Neural cell (in vitro differentiated cells): ENCODE measurements around the gene TNKS2. TPM values are rescaled to one million over a fixed set of nuclear protein-coding genes. Genes with fewer than 3 reads are reported as not detected.

Experiments
- H2AFZ ChIP-seq: fragments of 200-600, 300-800 bp; sonication (generic), shearing (Covaris generic); 2 replicates; pipeline ENCODE4 v1.6.0; 2014; ENCODE audit warnings: low read depth, mild to moderate bottlenecking, antibody characterized with exemption, low read length, moderate library complexity
- H3F3A ChIP-seq: fragments of 200-600 bp; shearing (Covaris generic); 2 replicates; pipeline ENCODE4 v1.6.1; 2016; ENCODE audit warnings: mild to moderate bottlenecking, moderate library complexity, mixed read lengths, antibody characterized with exemption, low read length; ENCODE audit not compliant: insufficient read depth, poor library complexity, severe bottlenecking
- H3K27ac ChIP-seq: fragments of 200-600, 300-800 bp; sonication (generic), shearing (Covaris generic); 2 replicates; pipeline ENCODE4 v1.5.1; 2014; ENCODE audit warnings: mild to moderate bottlenecking, low read length, moderate library complexity
- H3K27me3 ChIP-seq: fragments of 300-800, 200-600 bp; sonication (generic), shearing (Covaris generic); 2 replicates; pipeline ENCODE4 v1.6.0; 2014; ENCODE audit warnings: mild to moderate bottlenecking, low read depth, low read length, moderate library complexity; ENCODE audit not compliant: insufficient read depth
- H3K36me3 ChIP-seq: fragments of 300-800, 200-600 bp; sonication (generic), shearing (Covaris generic); 2 replicates; pipeline ENCODE4 v1.5.1; 2014; ENCODE audit warnings: mild to moderate bottlenecking, antibody characterized with exemption, low read length, moderate library complexity; ENCODE audit not compliant: insufficient read depth
- H3K4me2 ChIP-seq: fragments of 300-800, 200-600 bp; sonication (generic), shearing (Covaris generic); 2 replicates; pipeline ENCODE4 v1.6.0; 2014; ENCODE audit warnings: mild to moderate bottlenecking, low read length
- H3K4me3 ChIP-seq: fragments of 300-800, 200-600 bp; sonication (generic), shearing (Covaris generic); 2 replicates; pipeline ENCODE4 v1.5.1; 2014; ENCODE audit warnings: mild to moderate bottlenecking, low read length, moderate library complexity
- H3K79me2 ChIP-seq: fragments of 200-600 bp; shearing (Covaris generic); replicated peaks from 2 replicates; pipeline ENCODE4 v1.6.0; 2014; ENCODE audit warnings: mild to moderate bottlenecking, low read length, moderate library complexity; ENCODE audit not compliant: insufficient read depth
- H3K9ac ChIP-seq: fragments of 300-800, 200-600 bp; sonication (generic), shearing (Covaris generic); 2 replicates; pipeline ENCODE4 v1.6.1; 2016; ENCODE audit warnings: mild to moderate bottlenecking, low read length, mixed read lengths
- H3K9me2 ChIP-seq: fragments of 200-600 bp; shearing (Covaris generic); 2 replicates; pipeline ENCODE4 v1.6.1; 2016; ENCODE audit warnings: mild to moderate bottlenecking, low read length, mixed read lengths; ENCODE audit not compliant: insufficient read depth
- H3K9me3 ChIP-seq: fragments of 200-600, 300-800 bp; sonication (generic), shearing (Covaris generic); 2 replicates; pipeline ENCODE4 v1.6.1; 2016; ENCODE audit warnings: mild to moderate bottlenecking, mixed run types, low read length, moderate library complexity, mixed read lengths
- H4K20me1 ChIP-seq: fragments of 200-600 bp; shearing (Covaris generic); 2 replicates; pipeline ENCODE4 v1.6.1; 2016; ENCODE audit warnings: mild to moderate bottlenecking, mixed run types; ENCODE audit not compliant: insufficient read depth
- CTCF ChIP-seq: fragments of 450-650 bp; IDR thresholded peaks from 2 replicates; pipeline ENCODE4 v1.5.1; 2014; ENCODE audit warnings: antibody characterized with exemption, mild to moderate bottlenecking, moderate library complexity; ENCODE audit not compliant: poor library complexity, severe bottlenecking
- EP300 ChIP-seq: fragments of 450-650 bp; conservative IDR thresholded peaks from 2 replicates; pipeline ENCODE4 v1.6.1; 2014; ENCODE audit warnings: antibody characterized with exemption, mild to moderate bottlenecking, moderate library complexity; ENCODE audit not compliant: poor library complexity, severe bottlenecking
- EZH2 ChIP-seq: fragments of 200-600, 300-800 bp; shearing (Covaris generic), sonication (generic); IDR thresholded peaks from 2 replicates; pipeline ENCODE4 v1.6.1; 2014; ENCODE audit warnings: antibody characterized with exemption, low read length, borderline replicate concordance, mild to moderate bottlenecking; ENCODE audit not compliant: insufficient read depth, poor library complexity, severe bottlenecking
- MXI1 ChIP-seq: fragments of 450-650 bp; conservative IDR thresholded peaks from 2 replicates; pipeline ENCODE4 v1.6.1; 2014; ENCODE audit warnings: antibody characterized with exemption, mild to moderate bottlenecking; ENCODE audit not compliant: poor library complexity, severe bottlenecking
- RAD21 ChIP-seq: fragments of 450-650 bp; conservative IDR thresholded peaks from 2 replicates; pipeline ENCODE4 v1.6.1; 2014; ENCODE audit warnings: antibody characterized with exemption, mild to moderate bottlenecking, moderate library complexity
- REST ChIP-seq: IDR thresholded peaks from 2 replicates; pipeline ENCODE4 v1.6.1; 2012; ENCODE audit warnings: borderline replicate concordance
- SMC3 ChIP-seq: fragments of 450-650 bp; conservative IDR thresholded peaks from 2 replicates; pipeline ENCODE4 v1.6.1; 2014; ENCODE audit warnings: antibody characterized with exemption, mild to moderate bottlenecking, moderate library complexity; ENCODE audit not compliant: poor library complexity
- TAF1 ChIP-seq: IDR thresholded peaks from 2 replicates; pipeline ENCODE4 v1.6.1; 2012; ENCODE audit warnings: low read depth
- polyA plus RNA-seq: library from polyadenylated mRNA; depleted of rRNA; stranded (reverse); fragments of >200 nt; gene quantifications from 2 replicates; pipeline ENCODE4 v1.2.3, GENCODE V29; 2014

TNKS2 gene
- polyA plus RNA-seq, 1 donor from 2014 or later = 28.0 TPM

- Histone ChIP-seq H3K9me2 (no peaks in the 10 kb centered on the region), H3K4me2 (no peak overlapping the region), H3K36me3 (no peaks in the 10 kb centered on the region), H4K20me1 (no peaks in the 10 kb centered on the region), H3K9me3 (no peaks in the 10 kb centered on the region), H3K9ac (no peak overlapping the region), H3F3A (no peaks in the 10 kb centered on the region), H3K27me3 (no peaks in the 10 kb centered on the region), H2AFZ (no peak overlapping the region), H3K27ac (no peak overlapping the region), H3K4me3 (no peak overlapping the region), H3K79me2 (no peaks in the 10 kb centered on the region)
- TF ChIP-seq TAF1 = no peak
Observed at GRCh38 chr10:91778485-91778884, 19.7 kb upstream of the TNKS2 start.

GRCh38 chr10:91779011-91779605 lies 19.1 kb upstream of the TNKS2 start:
- H4K20me1 ChIP-seq = no peaks in the 10 kb centered on the region
- no peak overlapping the region for H3K4me3 ChIP-seq
- H3K9ac ChIP-seq = no peak overlapping the region
- no peak overlapping the region for H3K27ac ChIP-seq
- no peaks in the 10 kb centered on the region for H3K36me3 ChIP-seq
- no peak overlapping the region for H3K4me2 ChIP-seq
- H2AFZ ChIP-seq = no peak overlapping the region
- no peaks in the 10 kb centered on the region for H3F3A ChIP-seq
- H3K27me3 ChIP-seq = no peaks in the 10 kb centered on the region
- no peaks in the 10 kb centered on the region for H3K9me2 ChIP-seq
- no peak for TF ChIP-seq MXI1
- no peak for TF ChIP-seq EP300
- TF ChIP-seq CTCF = no peak
- no peaks in the 10 kb centered on the region for H3K79me2 ChIP-seq
- H3K9me3 ChIP-seq = no peaks in the 10 kb centered on the region

- H3K27ac ChIP-seq = no peak overlapping the region
- H3K36me3 ChIP-seq = no peaks in the 10 kb centered on the region
- H3K4me2 ChIP-seq = no peak overlapping the region
- no peaks in the 10 kb centered on the region for H3F3A ChIP-seq
- no peaks in the 10 kb centered on the region for H3K9me2 ChIP-seq
- no peaks in the 10 kb centered on the region for H3K27me3 ChIP-seq
- no peaks in the 10 kb centered on the region for H3K9me3 ChIP-seq
- TF ChIP-seq MXI1 (no peak), REST (no peak), RAD21 (no peak), CTCF (no peak), EP300 (no peak), SMC3 (no peak), EZH2 (no peak), TAF1 (no peak)
- H3K79me2 ChIP-seq = no peaks in the 10 kb centered on the region
- no peak overlapping the region for H3K9ac ChIP-seq
- no peak overlapping the region for H3K4me3 ChIP-seq
- no peak overlapping the region for H2AFZ ChIP-seq
- H4K20me1 ChIP-seq = no peaks in the 10 kb centered on the region
Observed at GRCh38 chr10:91782539-91782938, 15.7 kb upstream of the TNKS2 start.
